HG03060 (cell line): ENCODE results near the gene PALLD.

Experiments used
- ATAC-seq: cut with Tn5 transposase; IDR thresholded peaks from one replicate; pipeline ENCODE4 v1.9.1; 2021; ENCODE audit warnings: low read depth, moderate number of reproducible peaks; ENCODE audit not compliant: unreplicated experiment

The PALLD gene

DNA sequence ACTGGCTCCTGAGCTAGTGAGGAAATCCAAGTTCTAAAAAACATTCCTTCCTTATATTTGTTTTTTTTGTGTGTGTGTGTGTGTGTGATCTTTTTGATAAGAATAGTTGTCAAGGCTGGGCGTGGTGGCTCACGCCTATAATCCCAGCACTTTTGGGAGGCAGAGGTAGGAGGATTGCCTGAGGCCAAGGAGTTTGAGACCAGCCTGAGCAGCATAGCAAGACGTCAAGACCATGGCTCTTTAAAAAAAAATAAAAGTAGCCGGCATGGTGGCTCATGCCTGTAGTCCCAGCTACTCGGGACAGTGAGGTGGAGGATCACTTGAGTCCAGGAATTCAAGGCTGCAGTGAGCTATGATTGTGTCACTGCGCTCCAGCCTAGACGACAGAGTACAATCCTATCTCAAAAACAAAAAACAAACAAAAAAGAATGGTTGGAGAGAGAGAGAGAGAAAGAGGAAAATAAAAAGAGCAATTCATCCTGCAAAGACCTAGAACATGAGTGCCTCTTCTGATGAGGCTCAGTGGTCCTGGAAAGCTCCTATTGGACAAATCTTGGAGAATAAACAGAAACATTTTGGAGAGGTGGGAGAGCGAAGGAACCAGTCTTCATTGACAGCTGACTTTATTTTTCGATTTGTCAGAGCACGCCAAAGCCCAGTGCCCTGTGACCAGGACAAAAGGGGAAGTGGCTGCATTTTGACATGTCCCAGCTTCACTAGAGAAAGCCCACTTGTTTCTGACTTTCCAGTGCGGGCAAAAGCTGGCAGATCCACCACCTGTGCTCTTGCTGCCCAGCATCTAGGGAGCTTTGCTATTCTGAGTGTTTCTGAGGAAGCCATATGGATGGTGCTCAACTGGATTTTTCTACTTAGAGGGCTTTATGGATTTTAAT is 244.7 kb downstream of the PALLD start:
- ATAC-seq = no peak

DNA sequence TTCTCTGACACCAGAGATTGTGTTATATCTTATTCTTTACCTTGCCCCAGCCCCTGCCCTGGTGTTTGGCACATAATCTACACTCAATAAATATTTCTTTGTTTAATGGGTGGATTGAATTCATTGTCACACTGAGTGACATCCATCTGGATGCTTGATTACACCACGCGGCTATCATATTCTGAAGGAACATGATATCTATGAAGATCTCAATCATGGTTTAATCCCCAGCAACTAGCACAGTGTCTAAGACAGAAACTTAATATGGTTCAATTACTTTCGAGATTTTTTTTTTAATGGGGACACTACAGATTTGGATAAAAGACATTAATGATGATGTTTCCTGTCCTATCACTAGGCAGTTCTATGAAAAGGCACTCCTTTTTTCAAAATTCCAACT is 246.3 kb downstream of the PALLD start:
- ATAC-seq = no peak

DNA sequence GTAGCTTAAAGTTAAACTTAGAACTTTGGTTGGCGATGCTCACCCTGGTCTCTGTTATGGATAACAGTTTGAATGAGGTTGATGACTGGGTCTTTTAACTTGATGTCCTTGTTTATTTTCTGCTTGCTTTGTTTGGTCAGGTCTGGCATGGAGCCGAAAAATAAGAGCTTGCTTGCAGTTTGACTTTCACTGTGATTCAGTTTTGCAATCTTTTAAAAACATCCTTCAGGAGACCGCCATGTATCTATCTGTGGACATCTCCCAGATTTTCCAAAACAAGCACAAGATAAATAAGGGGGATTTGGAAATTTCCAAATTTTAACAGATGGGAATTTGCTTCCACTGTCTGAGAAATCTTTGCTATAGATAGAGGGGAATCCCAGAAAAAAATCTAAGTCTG is 246.7 kb downstream of the PALLD start:
- ATAC-seq = no peak

DNA sequence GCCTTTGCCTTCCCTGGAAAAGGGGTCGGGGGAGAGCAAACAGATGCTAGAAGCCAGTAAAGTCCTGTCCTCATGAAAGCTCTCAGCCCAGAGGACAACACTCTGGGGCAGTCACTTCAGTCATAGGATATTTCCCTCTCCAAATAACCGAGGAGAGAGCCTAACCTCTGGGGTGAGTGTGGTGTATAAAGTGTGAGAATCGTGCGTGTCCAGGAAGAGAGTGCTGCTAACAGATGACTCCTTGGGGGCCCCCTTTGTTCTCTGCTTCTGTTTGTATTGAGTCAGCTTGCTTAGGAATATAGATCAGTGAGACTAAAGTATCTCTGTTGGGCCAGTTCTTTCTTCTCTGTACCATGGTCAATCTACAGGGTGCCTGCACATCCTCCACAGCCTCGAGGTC is 247.2 kb downstream of the PALLD start:
- no peak for ATAC-seq

- no peak for ATAC-seq
Measured at GRCh38 chr4:168748807-168749206, 252.0 kb downstream of the PALLD start.

DNA sequence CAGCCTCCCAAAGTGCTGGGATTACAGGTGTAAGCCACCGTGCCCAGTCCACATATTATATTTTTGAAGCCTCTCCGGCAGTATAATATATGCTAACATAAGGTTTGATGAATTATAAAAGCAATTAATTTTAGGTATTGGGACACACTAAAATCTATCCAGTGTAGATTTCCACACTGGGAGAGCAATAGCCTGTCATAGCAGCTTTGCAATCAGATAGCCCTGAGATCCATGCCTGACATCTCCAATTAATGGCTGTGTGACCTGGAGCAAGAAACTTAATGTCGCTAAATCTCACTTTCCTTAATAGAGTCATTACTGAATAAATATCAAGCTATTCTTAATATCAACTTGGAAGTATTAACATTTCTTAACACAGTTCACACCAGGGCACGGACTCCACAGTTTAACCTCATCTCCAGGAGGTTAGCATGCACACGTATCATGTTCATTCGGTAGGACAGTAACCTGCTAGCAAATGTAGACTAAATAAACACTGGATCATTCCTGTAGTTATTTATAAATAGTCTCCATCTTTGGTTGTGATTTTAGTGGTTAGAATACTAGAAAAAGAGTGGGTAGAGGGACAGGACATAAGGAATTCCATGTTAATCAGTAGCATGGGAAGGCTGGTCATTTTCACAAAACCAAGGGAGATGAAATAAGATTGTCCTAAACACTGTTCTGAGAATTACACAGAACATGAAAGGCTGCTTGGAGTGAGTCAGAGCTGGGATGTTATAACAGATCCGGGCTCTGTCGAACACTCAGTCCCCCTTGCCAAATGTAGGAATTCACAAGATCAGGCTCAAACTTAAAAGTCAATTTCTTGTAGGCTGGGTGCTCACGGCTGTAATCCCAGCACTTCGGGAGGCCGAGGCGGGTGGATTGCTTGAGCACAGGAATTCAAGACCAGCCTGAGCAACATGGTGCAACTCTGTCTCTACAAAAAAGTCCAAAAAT is 254.7 kb downstream of the PALLD start:
- no peak for ATAC-seq

DNA sequence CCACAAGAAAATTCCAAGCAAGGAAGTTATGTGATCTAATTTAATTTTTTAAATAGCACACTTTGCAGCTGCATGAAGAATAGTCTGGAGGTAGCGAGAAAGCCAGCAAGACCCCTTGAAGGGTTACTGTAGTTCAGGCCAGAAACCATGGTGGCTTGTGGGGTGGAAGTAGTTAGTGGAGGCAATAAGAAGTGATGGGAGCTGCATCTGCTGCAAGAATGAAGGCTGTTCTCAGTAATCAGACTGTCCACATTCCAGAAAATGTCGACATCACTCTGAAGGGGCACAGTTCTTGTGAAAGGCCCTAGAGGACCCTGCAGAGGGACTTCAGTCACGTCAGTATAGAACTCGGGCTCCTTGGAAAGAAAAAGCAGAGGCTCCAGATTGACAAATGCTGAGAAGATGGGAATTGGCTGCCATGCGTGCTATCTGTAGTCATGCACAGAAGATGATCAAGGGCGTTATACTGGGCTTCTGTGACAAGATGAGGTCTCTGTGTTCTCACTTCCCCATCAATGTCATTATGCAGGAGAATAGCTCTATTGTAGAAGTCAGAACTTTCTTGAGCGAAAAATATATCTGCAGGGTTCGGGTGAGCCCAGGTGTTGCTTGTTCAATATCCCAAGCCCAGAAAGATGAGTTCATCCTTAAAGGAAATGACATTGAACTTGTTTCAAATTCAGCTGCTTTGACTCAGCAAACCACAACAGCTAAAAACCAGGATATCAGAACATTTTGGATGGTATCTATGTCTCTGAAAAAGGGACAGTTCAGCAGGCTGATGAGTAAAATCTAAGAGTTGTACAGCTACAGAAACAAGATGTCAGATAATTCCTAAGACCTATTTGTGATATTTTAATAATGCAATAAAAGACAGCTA is 259.0 kb downstream of the PALLD start:
- no peak for ATAC-seq

DNA sequence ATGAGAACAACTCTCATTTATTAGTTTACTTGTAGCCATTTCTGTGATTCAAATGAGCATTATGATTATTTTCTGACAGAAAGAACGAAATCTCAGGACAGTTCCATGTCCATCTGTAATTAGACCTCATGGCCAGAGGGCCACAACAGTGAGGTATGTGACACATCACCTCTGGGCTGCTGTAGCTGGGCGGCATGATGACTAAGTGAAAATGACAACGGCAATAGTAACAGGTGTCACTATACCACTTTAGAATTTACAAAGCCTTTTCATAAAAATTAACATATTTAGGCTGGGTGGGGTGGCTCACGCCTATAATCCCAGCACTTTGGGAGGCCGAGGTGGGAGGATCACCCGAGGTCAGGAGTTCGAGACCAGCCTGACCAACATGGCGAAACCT is 260.6 kb downstream of the PALLD start:
- no peak for ATAC-seq

- ATAC-seq = no peak
Measured at GRCh38 chr4:168758351-168758876, 261.6 kb downstream of the PALLD start.

DNA sequence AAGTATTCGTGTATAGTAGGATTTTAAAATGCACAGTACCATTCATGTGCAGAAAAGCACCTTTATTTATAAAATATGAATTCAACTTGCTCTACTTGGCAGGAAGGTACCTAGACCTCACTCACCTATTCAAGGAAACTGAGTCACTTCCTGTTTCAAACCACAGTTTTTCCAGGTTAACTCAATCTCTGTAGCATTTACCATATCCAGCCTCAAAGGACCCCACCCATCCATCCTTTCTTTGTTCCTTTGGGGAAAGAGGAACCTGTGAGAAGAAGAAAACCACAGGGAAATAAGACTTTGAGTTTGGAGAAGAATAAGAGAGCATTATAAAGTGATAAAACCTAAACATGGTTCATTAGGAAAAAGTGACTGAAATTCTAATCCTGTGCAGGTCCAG is 262.5 kb downstream of the PALLD start:
- ATAC-seq = no peak

DNA sequence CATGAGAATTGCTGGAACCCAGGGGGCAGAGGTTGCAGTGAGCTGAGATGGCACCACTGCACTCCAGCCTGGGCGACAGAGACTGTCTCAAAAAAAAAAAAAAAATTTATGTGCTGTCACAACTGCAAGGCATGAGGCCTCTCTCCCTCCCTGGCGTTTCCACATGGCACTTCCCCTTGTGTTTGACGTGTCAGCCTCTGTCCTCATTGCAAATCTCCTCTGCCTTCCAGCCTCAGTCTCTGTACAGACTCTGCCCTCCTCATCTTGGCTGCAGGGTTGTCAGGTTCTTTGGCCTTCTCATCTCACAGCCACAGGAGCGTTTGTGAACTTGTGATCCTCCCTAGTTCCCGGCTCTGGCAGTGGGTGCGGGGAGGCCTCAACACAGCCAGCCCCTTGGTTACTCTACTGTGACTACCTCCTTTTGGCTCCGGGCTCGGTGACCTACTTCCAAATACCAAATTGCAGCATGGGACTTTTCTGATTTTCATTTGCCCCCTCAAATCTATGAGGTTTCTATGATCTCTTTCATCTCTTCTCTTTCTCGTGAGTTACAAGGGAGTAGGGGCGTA is 263.2 kb downstream of the PALLD start:
- ATAC-seq = no peak

GRCh38 chr4:168761066-168761465 is 264.2 kb downstream of the PALLD start:
- no peak for ATAC-seq

- ATAC-seq = no peak
Measured at GRCh38 chr4:168765322-168765721, 268.5 kb downstream of the PALLD start.

- no peak for ATAC-seq
Measured at GRCh38 chr4:168765726-168766125, 268.9 kb downstream of the PALLD start.

- ATAC-seq = no peak
Measured at GRCh38 chr4:168766604-168767316, 269.9 kb downstream of the PALLD start.

GRCh38 chr4:168769416-168769815 is 272.6 kb downstream of the PALLD start:
- no peak for ATAC-seq

- no peak for ATAC-seq
Measured at GRCh38 chr4:168769837-168770236, 273.0 kb downstream of the PALLD start.

- ATAC-seq = no peak
Measured at GRCh38 chr4:168771251-168771650, 274.4 kb downstream of the PALLD start.
